ENCODE results near the gene NAA50. TPM values are rescaled to one million over a fixed set of nuclear protein-coding genes. Genes with fewer than 3 reads are reported as not detected.

NAA50 gene
- polyA plus RNA-seq, 3 donors = 32.2 to 105 (median 80.0) TPM

GRCh38 chr3:113769551-113769950, 23.5 kb upstream of the NAA50 start:
- Histone ChIP-seq H3K4me3 (replicated peaks in 1 of 3; ENCODE audit: low read depth in 2 of 3, low read length in 3 of 3) (no peak overlapping the region), H3K79me2 (ENCODE audit: insufficient read depth, low read length) (peaks cover 100% of the 10 kb centered on the region), H3K36me3 (replicated peaks in 1 of 2; ENCODE audit: control insufficient read depth in 1 of 2, insufficient read depth in 2 of 2, low read length in 2 of 2) (peaks cover 8 to 22% of the 10 kb centered on the region in 2 donors), H3K4me2 (replicated peaks; ENCODE audit: extremely low read depth, low read length, poor library complexity, severe bottlenecking) (no peak overlapping the region), H3K27me3 (ENCODE audit: control insufficient read depth in 2 of 2, insufficient read depth in 2 of 2, low read length in 2 of 2) (no peaks in the 10 kb centered on the region), H2AFZ (ENCODE audit: insufficient read depth, low read depth, low read length, poor library complexity, severe bottlenecking) (no peak overlapping the region), H3K9ac (ENCODE audit: insufficient read depth, low read length, poor library complexity, severe bottlenecking) (no peak overlapping the region), H3K4me1 (ENCODE audit: control insufficient read depth in 1 of 2, insufficient read depth in 2 of 2, low read length in 2 of 2) (no peaks in the 10 kb centered on the region), H3K9me3 (replicated peaks in 1 of 2; ENCODE audit: control insufficient read depth in 1 of 2, insufficient read depth in 1 of 2, low read length in 2 of 2) (no peaks in the 10 kb centered on the region), H4K20me1 (ENCODE audit: insufficient read depth, low read length) (peaks cover 97% of the 10 kb centered on the region), H3K27ac (ENCODE audit: low read depth in 1 of 2, low read length in 2 of 2) (no peak overlapping the region)
- Mint-ChIP-seq H3K4me1 (peaks cover 12% of the 10 kb centered on the region), H3K4me3 (no peak overlapping the region), H3K9me3 (peaks cover 0 to 1% (median 0%) of the 10 kb centered on the region in 7 donors), H3K36me3 (peaks cover 19 to 37% of the 10 kb centered on the region in 2 donors), H3K27ac (no peak overlapping the region), H3K27me3 (ENCODE audit: low read depth in 3 of 3) (no peaks in the 10 kb centered on the region)
- no peak for TF ChIP-seq CTCF (IDR thresholded peaks at IDR 0.05)
- intact Hi-C loops (cut with micrococcal nuclease) = no loop called here
- DNase-seq = peak in 2 of 3 donors; percentile 7 to 15

GRCh38 chr3:113764698-113765097, 18.6 kb upstream of the NAA50 start:
- H3K4me2 ChIP-seq (replicated peaks; ENCODE audit: extremely low read depth, low read length, poor library complexity, severe bottlenecking) = no peak overlapping the region
- H3K9me3 ChIP-seq (replicated peaks in 1 of 2; ENCODE audit: control insufficient read depth in 1 of 2, insufficient read depth in 1 of 2, low read length in 2 of 2) = no peaks in the 10 kb centered on the region
- H3K27ac Mint-ChIP-seq = peak overlapping the region in 4 of 7 donors; percentile 20 to 64 (median 32)
- no peak for TF ChIP-seq CTCF (IDR thresholded peaks at IDR 0.05)
- WGBS (ENCODE audit: insufficient coverage) = no CpG with 5 or more reads among the region's 2 CpGs
- H3K27ac ChIP-seq (ENCODE audit: low read depth in 1 of 2, low read length in 2 of 2) = no peak overlapping the region
- no peak for DNase-seq
- peaks cover 6 to 35% of the 10 kb centered on the region in 2 donors for H3K36me3 ChIP-seq (replicated peaks in 1 of 2; ENCODE audit: control insufficient read depth in 1 of 2, insufficient read depth in 2 of 2, low read length in 2 of 2)
- peaks cover 94% of the 10 kb centered on the region for H3K79me2 ChIP-seq (ENCODE audit: insufficient read depth, low read length)
- H3K27me3 ChIP-seq (ENCODE audit: control insufficient read depth in 2 of 2, insufficient read depth in 2 of 2, low read length in 2 of 2) = no peaks in the 10 kb centered on the region
- H3K36me3 Mint-ChIP-seq = peaks cover 16 to 47% of the 10 kb centered on the region in 2 donors
- no peak overlapping the region for H3K4me3 Mint-ChIP-seq
- H3K9me3 Mint-ChIP-seq = peaks cover 0 to 3% (median 0%) of the 10 kb centered on the region in 7 donors
- peaks cover 4% of the 10 kb centered on the region for H3K4me1 Mint-ChIP-seq
- no peak overlapping the region for H3K9ac ChIP-seq (ENCODE audit: insufficient read depth, low read length, poor library complexity, severe bottlenecking)
- H3K27me3 Mint-ChIP-seq (ENCODE audit: low read depth in 3 of 3) = no peaks in the 10 kb centered on the region
- H2AFZ ChIP-seq (ENCODE audit: insufficient read depth, low read depth, low read length, poor library complexity, severe bottlenecking) = no peak overlapping the region
- intact Hi-C loops (cut with micrococcal nuclease) = no loop called here
- H3K4me3 ChIP-seq (replicated peaks in 1 of 3; ENCODE audit: low read depth in 2 of 3, low read length in 3 of 3) = no peak overlapping the region
- no peaks in the 10 kb centered on the region for H3K4me1 ChIP-seq (ENCODE audit: control insufficient read depth in 1 of 2, insufficient read depth in 2 of 2, low read length in 2 of 2)
- H4K20me1 ChIP-seq (ENCODE audit: insufficient read depth, low read length) = peaks cover 94% of the 10 kb centered on the region

All from CD14-positive monocyte (primary cell).